IMR-90 (cell line): ENCODE results near the gene NKX6-2.

Experiments used
- CTCF ChIP-seq: conservative IDR thresholded peaks from 2 replicates; pipeline ENCODE4 v1.5.1; 2012; ENCODE audit warnings: mild to moderate bottlenecking, low read depth, low read length, improper control_type of control experiment
- MXI1 ChIP-seq: IDR thresholded peaks from 2 replicates; pipeline ENCODE4 v1.6.1; 2012; ENCODE audit warnings: low read depth, mild to moderate bottlenecking, low read length, moderate library complexity, borderline replicate concordance
- POLR2A ChIP-seq: IDR thresholded peaks from 2 replicates; pipeline ENCODE4 v1.6.1; 2012; ENCODE audit warnings: mild to moderate bottlenecking, low read depth, low read length

GRCh38 chr10:132827423-132827789 lies 41.5 kb upstream of the NKX6-2 start:
- no peak for TF ChIP-seq CTCF
- TF ChIP-seq POLR2A, result no peak
- TF ChIP-seq MXI1, result no peak
